Endometrium (tissue), 2 donors: Measurements from ENCODE around the gene DEDD2.

Experiments
- FAIRE-seq: peaks from 2 replicates; lab custom pipeline; 2012; peaks lifted over from hg19 to GRCh38; lab: Jason Lieb, UNC
- donor health status: control.
- donor health status: control.

Gene DEDD2

GRCh38 chr19:42228641-42229040 is 11.2 kb upstream of the DEDD2 start:
- no peak for FAIRE-seq

- no peak for FAIRE-seq
Observed at GRCh38 chr19:42226886-42227285, 9.4 kb upstream of the DEDD2 start.

- FAIRE-seq = no peak
Observed at GRCh38 chr19:42225718-42226292, 8.3 kb upstream of the DEDD2 start.

- FAIRE-seq = no peak
Observed at GRCh38 chr19:42224940-42225717, 7.7 kb upstream of the DEDD2 start.

GRCh38 chr19:42220751-42221097 is 3.2 kb upstream of the DEDD2 start:
- FAIRE-seq = no peak

- peak; percentile 88 for FAIRE-seq
Observed at GRCh38 chr19:42219812-42220750, 2.6 kb upstream of the DEDD2 start, which contains the start of gene ZNF526. Gene ZNF526 (plus strand): TSS chr19:42220312. CDS start chr19:42224404, 4,092 bp downstream.

GRCh38 chr19:42216653-42217519 is 591 bp downstream of the DEDD2 start:
- no peak for FAIRE-seq

GRCh38 chr19:42214810-42215485 is 2.5 kb downstream of the DEDD2 start:
- no peak for FAIRE-seq

GRCh38 chr19:42212886-42213285 is 4.6 kb downstream of the DEDD2 start:
- no peak for FAIRE-seq

GRCh38 chr19:42208612-42209011 is 8.9 kb downstream of the DEDD2 start:
- FAIRE-seq = no peak

- no peak for FAIRE-seq
Observed at GRCh38 chr19:42207767-42208271, 9.7 kb downstream of the DEDD2 start.

- FAIRE-seq = no peak
Observed at GRCh38 chr19:42206871-42207755, 10.4 kb downstream of the DEDD2 start.

- FAIRE-seq = no peak
Observed at GRCh38 chr19:42204664-42205063, 12.8 kb downstream of the DEDD2 start.

- no peak for FAIRE-seq
Observed at GRCh38 chr19:42203700-42204099, 13.8 kb downstream of the DEDD2 start.

GRCh38 chr19:42202290-42202880 is 15.1 kb downstream of the DEDD2 start:
- no peak for FAIRE-seq

- FAIRE-seq = no peak
Observed at GRCh38 chr19:42201489-42202289, 15.8 kb downstream of the DEDD2 start.

- FAIRE-seq = no peak
Observed at GRCh38 chr19:42200116-42200715, 17.3 kb downstream of the DEDD2 start.

GRCh38 chr19:42199440-42200115 is 17.9 kb downstream of the DEDD2 start:
- FAIRE-seq = no peak
